HepG2 (cell line): ENCODE measurements around the gene PIK3CB. TPM values are rescaled to one million over a fixed set of nuclear protein-coding genes. Genes with fewer than 3 reads are reported as not detected.

Experiments
- DMAP1 ChIP-seq: IDR thresholded peaks from 2 replicates; pipeline ENCODE4 v1.6.1; 2016
- ELF3 ChIP-seq: IDR thresholded peaks from 2 replicates; pipeline ENCODE4 v1.6.1; 2016; ENCODE audit warnings: missing genetic modification reagents, missing compliant biosample characterization
- ERF ChIP-seq: IDR thresholded peaks from 2 replicates; pipeline ENCODE4 v1.6.1; 2018; ENCODE audit warnings: missing biosample characterization, missing genetic modification reagents
- GABPA ChIP-seq, 2 experiments: IDR thresholded peaks; 2 replicates each; pipeline ENCODE4 v1.6.1; 2011 to 2016; ENCODE audit warnings: low read depth in 2 of 2, low read length in 1 of 2, missing biosample characterization in 1 of 2, missing genetic modification characterization in 1 of 2
- HNRNPUL1 ChIP-seq: fragments of 200-400 bp; formaldehyde crosslinking; IDR thresholded peaks from 2 replicates; pipeline ENCODE4 v1.6.1; 2017; ENCODE audit warnings: low read depth, mild to moderate bottlenecking, low read length, moderate library complexity
- KDM4B ChIP-seq: sonication (generic); formaldehyde crosslinking; IDR thresholded peaks from 2 replicates; pipeline ENCODE4 v1.4.0; 2020; ENCODE audit warnings: missing genetic modification reagents
- KLF9 ChIP-seq: IDR thresholded peaks from 2 replicates; pipeline ENCODE4 v1.6.1; 2016; ENCODE audit warnings: low read depth
- NAIF1 ChIP-seq: sonication (generic); formaldehyde crosslinking; IDR thresholded peaks from 2 replicates; pipeline ENCODE4 v1.5.0; 2020; ENCODE audit warnings: mild to moderate bottlenecking, missing genetic modification reagents, borderline replicate concordance
- NCOA5 ChIP-seq: sonication (generic); formaldehyde crosslinking; IDR thresholded peaks from 2 replicates; pipeline ENCODE4 v1.4.0; 2020; ENCODE audit warnings: missing genetic modification reagents
- NONO ChIP-seq, 2 experiments: fragments of 450-650 bp in 1 of 2; sonication (generic) in 1 of 2; formaldehyde crosslinking in 1 of 2; IDR thresholded peaks in 1 of 2; conservative IDR thresholded peaks in 1 of 2; 2 replicates each; pipeline versions ENCODE4 v1.6.1 to v1.8.0; 2017 to 2022; ENCODE audit warnings: mild to moderate bottlenecking in 1 of 2, missing genetic modification reagents in 1 of 2, moderate library complexity in 1 of 2
- RAD21 ChIP-seq: fragments of 450-650 bp; formaldehyde crosslinking; IDR thresholded peaks from 2 replicates; pipeline ENCODE4 v1.5.0; 2020; ENCODE audit warnings: mild to moderate bottlenecking
- REPIN1 ChIP-seq: sonication (generic); formaldehyde crosslinking; IDR thresholded peaks from 2 replicates; pipeline ENCODE4 v1.8.0; 2022; ENCODE audit warnings: missing genetic modification reagents, low read depth, mild to moderate bottlenecking, borderline replicate concordance
- SAP130 ChIP-seq: IDR thresholded peaks from 2 replicates; pipeline ENCODE4 v1.6.1; 2016; ENCODE audit warnings: low read depth
- SNAI1 ChIP-seq: sonication (generic); formaldehyde crosslinking; IDR thresholded peaks from 2 replicates; pipeline ENCODE4 v1.5.0; 2020; ENCODE audit warnings: mild to moderate bottlenecking, missing genetic modification reagents, borderline replicate concordance
- SOX13 ChIP-seq, 3 experiments: fragments of 450-650 bp in 1 of 3; sonication (generic) in 1 of 3; formaldehyde crosslinking in 1 of 3; IDR thresholded peaks in 2 of 3; conservative IDR thresholded peaks in 1 of 3; 2 replicates each; pipeline versions ENCODE4 v1.5.0 to v1.6.1; 2016 to 2020; ENCODE audit warnings: antibody characterized with exemption in 1 of 3, mild to moderate bottlenecking in 1 of 3, missing compliant biosample characterization in 1 of 3, missing genetic modification reagents in 1 of 3, moderate library complexity in 1 of 3
- SRF ChIP-seq: IDR thresholded peaks from 2 replicates; pipeline ENCODE4 v1.6.1; 2011; ENCODE audit warnings: mild to moderate bottlenecking, low read depth, low read length, moderate library complexity
- TSC22D2 ChIP-seq: sonication (generic); formaldehyde crosslinking; IDR thresholded peaks from 2 replicates; pipeline ENCODE4 v1.5.1; 2020; ENCODE audit warnings: missing genetic modification reagents, mild to moderate bottlenecking, borderline replicate concordance
- ZBTB38 ChIP-seq: sonication (generic); formaldehyde crosslinking; IDR thresholded peaks from 2 replicates; pipeline ENCODE4 v1.5.1; 2020; ENCODE audit warnings: mild to moderate bottlenecking, missing genetic modification reagents
- ZFP62 ChIP-seq: sonication (generic); formaldehyde crosslinking; IDR thresholded peaks from 2 replicates; pipeline ENCODE4 v1.4.0; 2020; ENCODE audit warnings: missing genetic modification reagents
- ZMYM4 ChIP-seq: sonication (generic); formaldehyde crosslinking; IDR thresholded peaks from 2 replicates; pipeline ENCODE4 v1.8.1; 2023; ENCODE audit warnings: mild to moderate bottlenecking, missing genetic modification reagents
- ZNF121 ChIP-seq: sonication (generic); formaldehyde crosslinking; IDR thresholded peaks from 2 replicates; pipeline ENCODE4 v1.5.0; 2020; ENCODE audit warnings: mild to moderate bottlenecking, missing genetic modification reagents
- ZNF446 ChIP-seq: sonication (generic); formaldehyde crosslinking; IDR thresholded peaks from 2 replicates; pipeline ENCODE4 v1.5.0; 2020; ENCODE audit warnings: mild to moderate bottlenecking, missing genetic modification reagents
- ZNF614 ChIP-seq: IDR thresholded peaks from 2 replicates; pipeline ENCODE4 v1.6.1; 2018; ENCODE audit warnings: missing biosample characterization, missing genetic modification reagents, inconsistent platforms, borderline replicate concordance
- ZNF773 ChIP-seq: sonication (generic); formaldehyde crosslinking; IDR thresholded peaks from 2 replicates; pipeline ENCODE4 v1.4.0; 2020; ENCODE audit warnings: missing genetic modification reagents, borderline replicate concordance
- ZNF780A ChIP-seq: sonication (generic); formaldehyde crosslinking; IDR thresholded peaks from 2 replicates; pipeline ENCODE4 v1.8.0; 2022; ENCODE audit warnings: mild to moderate bottlenecking, missing genetic modification reagents, moderate library complexity
- polyA plus RNA-seq, 8 experiments: library from polyadenylated mRNA; depleted of rRNA in 3 of 8; stranded (reverse) in 7 of 8; unstranded in 1 of 8; fragments of >200 nt; fragmentation: Illumina TruSeq in 4 of 8; extraction: Trizol in 4 of 8; gene quantifications; 2 replicates each; pipeline versions ENCODE4 v1.2.1 to v1.2.3, GENCODE V29; 2011 to 2016; ENCODE audit warnings: low read depth in 4 of 8, missing spikeins in 1 of 8, mixed read lengths in 1 of 8; ENCODE audit not compliant: insufficient read depth in 1 of 8
- total RNA-seq, 5 experiments: library from RNA; depleted of rRNA; stranded (reverse); fragments of >200 nt; fragmentation: Illumina TruSeq; extraction: Trizol; gene quantifications; 2 replicates each; pipeline ENCODE4 v1.2.3, GENCODE V29; 2016; ENCODE audit warnings: low read depth in 1 of 5
- TF ChIP-seq, protein P1 (sequence below): sonication (generic); formaldehyde crosslinking; IDR thresholded peaks from 2 replicates; pipeline ENCODE4 v1.8.1; 2023; ENCODE audit warnings: mild to moderate bottlenecking, missing genetic modification reagents
- TF ChIP-seq, protein P2 (sequence below): sonication (generic); formaldehyde crosslinking; IDR thresholded peaks from 2 replicates; pipeline ENCODE4 v1.8.1; 2023; ENCODE audit warnings: missing genetic modification reagents, inconsistent platforms, borderline replicate concordance

The PIK3CB gene
- total and polyA plus RNA-seq, 2 of the 13 experiments (the other 11 are each of a cell fraction or from before 2014, with no cell fraction given) = 6.6 to 18.7 TPM

DNA sequence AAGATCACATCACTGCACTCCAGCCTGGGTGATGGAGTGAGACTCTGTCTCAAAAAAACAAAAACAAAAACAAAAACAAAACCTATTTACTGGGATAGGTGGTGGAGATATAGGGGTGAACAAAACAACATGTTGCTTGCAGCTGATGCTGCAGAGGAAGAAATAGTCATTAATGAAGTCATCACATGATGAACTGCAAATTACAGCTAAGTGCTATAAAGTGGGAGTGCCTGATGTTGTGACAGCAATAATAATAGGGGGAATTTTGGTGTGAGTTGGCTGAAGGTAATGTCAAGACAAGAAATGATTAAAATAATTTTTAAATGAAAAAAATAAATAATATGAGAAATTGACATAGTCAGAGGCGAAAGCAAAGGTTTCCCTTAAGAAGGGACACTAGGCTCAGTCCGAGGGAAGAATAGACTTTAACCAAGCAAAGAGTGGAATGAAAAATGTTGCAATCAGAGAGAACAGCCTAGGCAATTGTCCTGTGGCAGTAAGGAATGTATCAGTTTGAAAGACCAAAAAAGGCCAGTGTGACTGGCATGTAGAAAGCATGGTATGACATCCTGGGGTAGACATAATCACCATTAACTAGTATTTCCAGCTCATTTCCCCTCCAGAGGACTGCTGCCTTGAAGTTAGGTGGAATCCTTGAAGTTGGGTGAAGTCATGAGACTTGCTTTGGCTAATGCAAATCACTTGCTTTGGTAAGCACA lies 14.7 kb upstream of the PIK3CB start (continued):
- TF ChIP-seq REPIN1 (CRISPR knock-in tag) (no peak), TSC22D2 (CRISPR knock-in tag) (no peak), SOX13 (IDR thresholded peaks at IDR 0.05) (no peak), SOX13 (CRISPR knock-in tag; conservative IDR thresholded peaks at IDR 0.05 in 1 of 2, IDR thresholded peaks at IDR 0.05 in 1 of 2) (peak in 1 of 2 experiments; percentile 79; a peak in 2 of 4 replicates), ZBTB38 (no peak), GABPA (IDR thresholded peaks at IDR 0.05; ENCODE audit: low read depth, low read length) (no peak), GABPA (CRISPR knock-in tag; IDR thresholded peaks at IDR 0.05; ENCODE audit: low read depth) (no peak), ZNF121 (CRISPR knock-in tag) (no peak), HNRNPUL1 (no peak), SAP130 (CRISPR knock-in tag) (peak; percentile 38), NAIF1 (CRISPR knock-in tag) (no peak), ERF (no peak), SNAI1 (no peak), ZMYM4 (CRISPR knock-in tag) (no peak), KDM4B (CRISPR knock-in tag) (no peak), NONO (IDR thresholded peaks at IDR 0.05) (no peak), NONO (CRISPR knock-in tag; conservative IDR thresholded peaks at IDR 0.05) (0 out of 2 replicates have a peak, but pooled peaks have one; percentile 9), ZNF446 (no peak), SRF (0 out of 2 replicates have a peak, but pooled peaks have one; percentile 38), NCOA5 (CRISPR knock-in tag) (no peak), ZFP62 (no peak), ZNF780A (CRISPR knock-in tag) (no peak), ZNF614 (0 out of 2 replicates have a peak, but pooled peaks have one; percentile 13), DMAP1 (no peak), RAD21 (CRISPR knock-in tag) (no peak), ZNF773 (CRISPR knock-in tag) (no peak), ELF3 (0 out of 2 replicates have a peak, but pooled peaks have one; percentile 30), KLF9 (CRISPR knock-in tag) (no peak)
- TF ChIP-seq, protein P1, sequence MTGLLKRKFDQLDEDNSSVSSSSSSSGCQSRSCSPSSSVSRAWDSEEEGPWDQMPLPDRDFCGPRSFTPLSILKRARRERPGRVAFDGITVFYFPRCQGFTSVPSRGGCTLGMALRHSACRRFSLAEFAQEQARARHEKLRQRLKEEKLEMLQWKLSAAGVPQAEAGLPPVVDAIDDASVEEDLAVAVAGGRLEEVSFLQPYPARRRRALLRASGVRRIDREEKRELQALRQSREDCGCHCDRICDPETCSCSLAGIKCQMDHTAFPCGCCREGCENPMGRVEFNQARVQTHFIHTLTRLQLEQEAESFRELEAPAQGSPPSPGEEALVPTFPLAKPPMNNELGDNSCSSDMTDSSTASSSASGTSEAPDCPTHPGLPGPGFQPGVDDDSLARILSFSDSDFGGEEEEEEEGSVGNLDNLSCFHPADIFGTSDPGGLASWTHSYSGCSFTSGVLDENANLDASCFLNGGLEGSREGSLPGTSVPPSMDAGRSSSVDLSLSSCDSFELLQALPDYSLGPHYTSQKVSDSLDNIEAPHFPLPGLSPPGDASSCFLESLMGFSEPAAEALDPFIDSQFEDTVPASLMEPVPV (CRISPR knock-in tag) = no peak
- TF ChIP-seq, protein P2, sequence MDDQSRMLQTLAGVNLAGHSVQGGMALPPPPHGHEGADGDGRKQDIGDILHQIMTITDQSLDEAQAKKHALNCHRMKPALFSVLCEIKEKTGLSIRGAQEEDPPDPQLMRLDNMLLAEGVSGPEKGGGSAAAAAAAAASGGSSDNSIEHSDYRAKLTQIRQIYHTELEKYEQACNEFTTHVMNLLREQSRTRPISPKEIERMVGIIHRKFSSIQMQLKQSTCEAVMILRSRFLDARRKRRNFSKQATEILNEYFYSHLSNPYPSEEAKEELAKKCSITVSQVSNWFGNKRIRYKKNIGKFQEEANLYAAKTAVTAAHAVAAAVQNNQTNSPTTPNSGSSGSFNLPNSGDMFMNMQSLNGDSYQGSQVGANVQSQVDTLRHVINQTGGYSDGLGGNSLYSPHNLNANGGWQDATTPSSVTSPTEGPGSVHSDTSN (CRISPR knock-in tag) = no peak
